Small intestine (tissue), 16 donors: Measurements from ENCODE around the gene LUC7L3. TPM values are rescaled to one million over a fixed set of nuclear protein-coding genes. Genes with fewer than 3 reads are reported as not detected.

ENCODE experiments used
- DNase-seq, 2 donors: peaks; one replicate each; pipeline versions ENCODE4 v3.0.0 to v3.0.0-alpha.2; 2013
- FAIRE-seq: peaks from 2 replicates; lab custom pipeline; 2012; peaks lifted over from hg19 to GRCh38; lab: Jason Lieb, UNC
- H3K27ac ChIP-seq, 3 donors: one replicate each; pipeline ENCODE4 v1.5.1; 2013; ENCODE audit warnings: low read length in 2 of 3, mild to moderate bottlenecking in 2 of 3, control low read depth in 1 of 3, inconsistent platforms in 1 of 3, low read depth in 1 of 3, moderate library complexity in 1 of 3
- H3K27me3 ChIP-seq, 3 donors: one replicate each; pipeline ENCODE4 v1.6.1; 2013; ENCODE audit warnings: low read length in 3 of 3, inconsistent platforms in 1 of 3; ENCODE audit not compliant: control insufficient read depth in 3 of 3, insufficient read depth in 3 of 3
- H3K36me3 ChIP-seq, 3 donors: one replicate each; pipeline ENCODE4 v1.6.1; 2013; ENCODE audit warnings: low read length in 3 of 3, inconsistent platforms in 1 of 3, low read depth in 1 of 3, mild to moderate bottlenecking in 1 of 3, moderate library complexity in 1 of 3; ENCODE audit not compliant: control insufficient read depth in 3 of 3, insufficient read depth in 2 of 3
- H3K4me1 ChIP-seq, 3 donors: one replicate each; pipeline ENCODE4 v1.6.1; 2013; ENCODE audit warnings: low read length in 2 of 3, inconsistent platforms in 1 of 3, low read depth in 1 of 3, mild to moderate bottlenecking in 1 of 3, moderate library complexity in 1 of 3; ENCODE audit not compliant: control insufficient read depth in 3 of 3, insufficient read depth in 2 of 3
- H3K4me3 ChIP-seq, 3 donors: one replicate each; pipeline ENCODE4 v1.5.1; 2013; ENCODE audit warnings: low read length in 3 of 3, control low read depth in 1 of 3, inconsistent platforms in 1 of 3, low read depth in 1 of 3, mild to moderate bottlenecking in 1 of 3, moderate library complexity in 1 of 3
- H3K9me3 ChIP-seq, 2 donors: one replicate each; pipeline ENCODE4 v1.6.1; 2013; ENCODE audit warnings: low read depth in 1 of 2, low read length in 1 of 2; ENCODE audit not compliant: control insufficient read depth in 2 of 2, insufficient read depth in 1 of 2
- WGBS, 3 donors: extraction: QIAGEN DNeasy Blood & Tissue Kit; methylation state at CpG; one replicate each; pipeline ENCODE4 v1.1.7; 2013; 5-methylcytosine and 5-hydroxymethylcytosine counted together
- long read RNA-seq, 10 donors: transcript quantifications; one replicate each; lab custom pipeline, GENCODE V29; 2026
- polyA plus RNA-seq, 4 donors: library from polyadenylated mRNA; stranded (reverse) in 3 of 4; unstranded in 1 of 4; fragments of 200-250 nt in 3 of 4; fragments of 120-200 nt in 1 of 4; gene quantifications; one replicate each; pipeline versions ENCODE4 v1.2.1 to v1.2.3, GENCODE V29; 2013
- donor health status: healthy with polysubstance abuse.
- donor health status: control.
- donor health status: control.
- donor health status: Bipolar disorder and iron deficiency.
- donor health status: healthy.

Gene LUC7L3
- polyA plus RNA-seq, result 100 to 1,000 TPM in 3 of 4 donors, 10 to 100 TPM in 1; 57.4 to 466 (median 313) TPM
- long read RNA-seq, donor 1, result 0 reads
- long read RNA-seq, donor 2, full-length matches to known transcripts, result 19 of 56 reads
- long read RNA-seq, donor 2, partial matches to known transcripts, result 37 of 56 reads
- long read RNA-seq, donor 2, other reads (novel, unspliced or antisense), result 0 of 56 reads
- long read RNA-seq, donor 3, full-length matches to known transcripts, result 26 of 151 reads
- long read RNA-seq, donor 3, partial matches to known transcripts, result 125 of 151 reads
- long read RNA-seq, donor 3, other reads (novel, unspliced or antisense), result 0 of 151 reads
- long read RNA-seq, donor 4, result 0 reads
- long read RNA-seq, donor 5, partial matches to known transcripts, result 17 of 27 reads
- long read RNA-seq, donor 5, other reads (novel, unspliced or antisense), result 0 of 27 reads
- long read RNA-seq, donor 6, full-length matches to known transcripts, result 22 of 78 reads
- long read RNA-seq, donor 6, partial matches to known transcripts, result 56 of 78 reads
- long read RNA-seq, donor 6, other reads (novel, unspliced or antisense), result 0 of 78 reads
- long read RNA-seq, donor 7, full-length matches to known transcripts, result 35 of 176 reads
- long read RNA-seq, donor 7, partial matches to known transcripts, result 132 of 176 reads
- long read RNA-seq, donor 7, other reads (novel, unspliced or antisense), result 9 of 176 reads
- long read RNA-seq, donor 8, full-length matches to known transcripts, result 5 of 5 reads
- long read RNA-seq, donor 8, partial matches to known transcripts, result 0 of 5 reads
- long read RNA-seq, donor 8, other reads (novel, unspliced or antisense), result 0 of 5 reads
- long read RNA-seq, donor 9, partial matches to known transcripts, result 26 of 32 reads
- long read RNA-seq, donor 9, other reads (novel, unspliced or antisense), result 0 of 32 reads
- long read RNA-seq, donor 10, full-length matches to known transcripts, result 44 of 348 reads
- long read RNA-seq, donor 10, partial matches to known transcripts, result 304 of 348 reads
- long read RNA-seq, donor 10, other reads (novel, unspliced or antisense), result 0 of 348 reads

- Histone ChIP-seq H3K27me3 (no peaks in the 10 kb centered on the region), H3K4me3 (peak within 1 kb of the TSS; percentile 89 to 93 (median 89)), H3K9me3 (no peaks in the 10 kb centered on the region), H3K27ac (peak within 1 kb of the TSS; percentile 97 to 100 (median 99)), H3K4me1 (peaks cover 0 to 21% (median 7%) of the 10 kb centered on the region in 3 donors), H3K36me3 (peaks cover 0 to 3% (median 0%) of the 10 kb centered on the region in 3 donors)
- FAIRE-seq (no peak), DNase-seq (peak; percentile 94 to 98)
- 0 to 1% (median 1%) methylated on average over 70 to 76 of the region's 76 CpGs for WGBS, 3 donors
Measured at GRCh38 chr17:50719144-50719923, at the start of gene LUC7L3. Gene LUC7L3, plus strand, starts transcription at chr17:50719603. Its CDS starts 130 bp downstream, at chr17:50719733.

GRCh38 chr17:50672071-50672470 is 47.3 kb upstream of the LUC7L3 start:
- 93 to 96% (median 95%) methylated on average over 5 of the region's 5 CpGs for WGBS, 3 donors
- DNase-seq, result no peak
- Histone ChIP-seq H3K4me1 (peaks cover 0 to 23% (median 3%) of the 10 kb centered on the region in 3 donors), H3K4me3 (no peak overlapping the region), H3K9me3 (no peaks in the 10 kb centered on the region), H3K27me3 (no peaks in the 10 kb centered on the region), H3K27ac (no peak overlapping the region), H3K36me3 (peaks cover 0 to 65% (median 2%) of the 10 kb centered on the region in 3 donors)
- FAIRE-seq, result no peak

- Histone ChIP-seq H3K4me3 (no peak overlapping the region), H3K27me3 (no peaks in the 10 kb centered on the region), H3K36me3 (peaks cover 0 to 65% (median 7%) of the 10 kb centered on the region in 3 donors), H3K9me3 (no peaks in the 10 kb centered on the region), H3K27ac (no peak overlapping the region), H3K4me1 (peaks cover 0 to 16% (median 0%) of the 10 kb centered on the region in 3 donors)
- WGBS, 3 donors, result 90 to 92% (median 91%) methylated on average over 20 of the region's 20 CpGs
- DNase-seq, result no peak
- no peak for FAIRE-seq
Measured at GRCh38 chr17:50672831-50673551, 46.4 kb upstream of the LUC7L3 start.

GRCh38 chr17:50675190-50675589 is 44.2 kb upstream of the LUC7L3 start:
- no peaks in the 10 kb centered on the region for H3K27me3 ChIP-seq
- no peak for FAIRE-seq
- H3K4me1 ChIP-seq, result peaks cover 0 to 12% (median 0%) of the 10 kb centered on the region in 3 donors
- no peak for DNase-seq
- WGBS, 3 donors, result 53 to 63% (median 60%) methylated on average over 3 of the region's 3 CpGs
- no peaks in the 10 kb centered on the region for H3K9me3 ChIP-seq
- peaks cover 0 to 68% (median 9%) of the 10 kb centered on the region in 3 donors for H3K36me3 ChIP-seq
- peak overlapping the region; percentile 21 to 45 (median 28) for H3K27ac ChIP-seq
- H3K4me3 ChIP-seq, result no peak overlapping the region

GRCh38 chr17:50675627-50676026 is 43.8 kb upstream of the LUC7L3 start:
- peaks cover 0 to 10% (median 0%) of the 10 kb centered on the region in 3 donors for H3K4me1 ChIP-seq
- no peak for FAIRE-seq
- H3K4me3 ChIP-seq, result no peak overlapping the region
- WGBS, 3 donors, result 45 to 80% (median 55%) methylated on average over 6 to 7 of the region's 7 CpGs
- H3K36me3 ChIP-seq, result peaks cover 0 to 72% (median 9%) of the 10 kb centered on the region in 3 donors
- peak in 1 of 2 donors; percentile 87 for DNase-seq
- peak overlapping the region; percentile 21 to 45 (median 28) for H3K27ac ChIP-seq
- no peaks in the 10 kb centered on the region for H3K27me3 ChIP-seq
- no peaks in the 10 kb centered on the region for H3K9me3 ChIP-seq

- Histone ChIP-seq H3K9me3 (no peaks in the 10 kb centered on the region), H3K36me3 (peaks cover 0 to 71% (median 9%) of the 10 kb centered on the region in 3 donors), H3K27ac (no peak overlapping the region), H3K27me3 (no peaks in the 10 kb centered on the region), H3K4me3 (no peak overlapping the region), H3K4me1 (peaks cover 0 to 10% (median 0%) of the 10 kb centered on the region in 3 donors)
- WGBS, 3 donors, result 78 to 87% (median 81%) methylated on average over 24 of the region's 24 CpGs
- DNase-seq, result no peak
- no peak for FAIRE-seq
Measured at GRCh38 chr17:50676065-50676975, 43.1 kb upstream of the LUC7L3 start.
